Endothelial cell (in vitro differentiated cells): ENCODE data around the gene CNOT3. TPM values are rescaled to one million over a fixed set of nuclear protein-coding genes. Genes with fewer than 3 reads are reported as not detected.

ENCODE experiments used
- DNase-seq: peaks from one replicate; pipeline ENCODE4 v3.0.0; 2021; ENCODE audit warnings: low spot score
- H3K27ac Mint-ChIP-seq: one replicate; pipeline ENCODE4 v1.8.0; 2021; ENCODE audit warnings: mixed read lengths, inconsistent platforms; ENCODE audit not compliant: unreplicated experiment
- H3K27me3 Mint-ChIP-seq: one replicate; pipeline ENCODE4 v1.8.0; 2021; ENCODE audit warnings: mild to moderate bottlenecking, moderate library complexity, mixed read lengths, inconsistent platforms; ENCODE audit not compliant: unreplicated experiment
- H3K36me3 Mint-ChIP-seq: one replicate; pipeline ENCODE4 v1.8.0; 2021; ENCODE audit warnings: mild to moderate bottlenecking, low read depth, mixed read lengths, inconsistent platforms; ENCODE audit not compliant: unreplicated experiment
- H3K4me1 Mint-ChIP-seq: one replicate; pipeline ENCODE4 v1.8.0; 2021; ENCODE audit warnings: mild to moderate bottlenecking, mixed read lengths, inconsistent platforms; ENCODE audit not compliant: unreplicated experiment
- H3K4me3 Mint-ChIP-seq: one replicate; pipeline ENCODE4 v1.8.0; 2021; ENCODE audit warnings: mild to moderate bottlenecking, mixed read lengths, inconsistent platforms; ENCODE audit not compliant: unreplicated experiment
- H3K9me3 Mint-ChIP-seq: one replicate; pipeline ENCODE4 v1.8.0; 2021; ENCODE audit warnings: mixed read lengths, inconsistent platforms; ENCODE audit not compliant: unreplicated experiment
- CTCF ChIP-seq: fragments of 200-600 bp; sonication (generic); IDR thresholded peaks from one replicate; pipeline ENCODE4 v1.5.0; 2021; ENCODE audit warnings: antibody characterized with exemption; ENCODE audit not compliant: unreplicated experiment
- total RNA-seq: library from RNA; stranded (reverse); fragmentation: NEBNext Ultra II Directional; extraction: Animal tissue kit (Norgen Biotek cat#: 25700); gene quantifications from one replicate; pipeline ENCODE4 v1.2.1, GENCODE V29; 2021; ENCODE audit not compliant: unreplicated experiment

The CNOT3 gene
- total RNA-seq, 1 donor from 2014 or later, result 62.2 TPM

DNA sequence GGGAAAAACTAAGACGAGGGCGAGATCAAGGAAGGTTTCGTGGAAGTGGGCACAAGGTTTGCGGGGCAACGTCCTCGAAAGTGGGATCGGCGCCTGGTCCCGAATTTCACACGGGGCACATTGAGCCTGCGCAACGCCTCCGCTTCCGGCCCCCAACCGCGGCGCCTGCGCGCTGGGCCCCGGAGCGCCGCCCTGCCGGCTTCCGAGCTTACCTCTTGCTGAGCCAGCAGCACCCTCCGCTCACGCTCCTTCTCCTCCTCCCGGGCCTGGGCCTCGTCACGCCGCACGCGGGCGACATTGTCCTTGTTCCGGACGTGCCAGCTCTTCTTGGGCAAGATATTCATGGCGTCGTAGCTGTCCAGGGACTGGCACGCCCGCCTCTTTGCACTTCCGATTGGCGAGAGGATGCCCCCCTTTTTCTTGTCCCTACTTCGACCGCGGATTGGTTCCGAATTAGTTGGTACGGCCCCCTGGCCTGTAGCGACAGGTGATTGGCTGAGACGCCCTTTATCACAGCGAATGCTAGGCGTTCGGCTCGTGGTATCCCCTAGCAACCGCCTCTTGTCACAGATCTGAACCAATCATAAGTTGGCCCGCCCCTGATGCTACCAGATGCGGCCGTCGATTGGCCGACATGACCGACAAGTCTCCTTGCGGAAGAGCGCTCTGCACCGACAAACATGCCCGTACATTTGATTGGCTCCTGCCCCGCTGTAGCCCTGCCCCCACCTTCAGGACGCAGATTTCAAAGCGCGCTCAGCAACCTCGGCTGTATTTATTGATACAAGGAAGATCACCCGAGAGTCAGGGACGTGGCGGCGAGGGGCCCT is 22.0 kb downstream of the CNOT3 start, which contains the start of gene LENG1:
Gene LENG1 (minus strand): TSS at position 370 of the 830 bp plus-strand sequence. CDS start 26 bp downstream, at position 344.
- peaks cover 20% of the 10 kb centered on the region for H3K36me3 Mint-ChIP-seq
- no peaks in the 10 kb centered on the region for H3K9me3 Mint-ChIP-seq
- H3K27ac Mint-ChIP-seq, result peak within 1 kb of the TSS; percentile 98

GRCh38 chr19:54160182-54160811 is 22.7 kb downstream of the CNOT3 start:
- TF ChIP-seq CTCF, result no peak
- Mint-ChIP-seq H3K36me3 (peaks cover 21% of the 10 kb centered on the region), H3K9me3 (no peaks in the 10 kb centered on the region), H3K4me1 (peaks cover 15% of the 10 kb centered on the region), H3K27me3 (peaks cover 27% of the 10 kb centered on the region), H3K4me3 (peak overlapping the region; percentile 99), H3K27ac (peak overlapping the region; percentile 98)
- DNase-seq, result no peak

More for the DNA sequence above, 22.0 kb downstream of the CNOT3 start, which contains the start of gene LENG1:
- H3K4me3 Mint-ChIP-seq, result peak within 1 kb of the TSS; percentile 99
- peaks cover 17% of the 10 kb centered on the region for H3K4me1 Mint-ChIP-seq
- H3K27me3 Mint-ChIP-seq, result peaks cover 26% of the 10 kb centered on the region
- TF ChIP-seq CTCF, result no peak
- peak; percentile 94 for DNase-seq

DNA sequence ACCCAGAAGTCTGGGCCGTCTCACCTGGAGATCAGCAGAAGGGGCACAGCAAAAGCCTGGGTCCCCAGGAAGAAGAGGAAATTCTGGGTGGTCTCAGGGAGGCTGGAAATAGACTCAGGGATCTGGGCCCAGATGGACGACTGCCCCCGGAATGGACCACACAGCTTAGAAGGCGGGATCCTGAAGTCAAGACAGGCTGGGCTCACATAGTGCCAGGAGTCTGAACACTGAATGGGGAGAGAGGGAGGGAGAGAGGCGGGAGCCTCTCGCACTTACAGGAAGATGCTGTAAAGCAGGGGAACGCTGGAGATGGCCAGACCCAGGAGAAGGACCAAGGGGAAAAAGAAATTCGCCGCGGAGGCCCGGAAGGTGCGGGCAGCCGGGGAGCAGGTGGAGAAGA is 23.3 kb downstream of the CNOT3 start:
- H3K4me1 Mint-ChIP-seq, result peaks cover 15% of the 10 kb centered on the region
- no peak for DNase-seq

GRCh38 chr19:54162241-54162805 is 24.8 kb downstream of the CNOT3 start:
- Mint-ChIP-seq H3K36me3 (peaks cover 16% of the 10 kb centered on the region), H3K4me3 (peak overlapping the region; percentile 91), H3K9me3 (no peaks in the 10 kb centered on the region), H3K4me1 (peaks cover 15% of the 10 kb centered on the region), H3K27ac (no peak overlapping the region), H3K27me3 (peaks cover 33% of the 10 kb centered on the region)
- TF ChIP-seq CTCF, result no peak
- peak; percentile 76 for DNase-seq

More for the DNA sequence above, 23.3 kb downstream of the CNOT3 start:
- H3K27me3 Mint-ChIP-seq, result peaks cover 33% of the 10 kb centered on the region
- H3K9me3 Mint-ChIP-seq, result no peaks in the 10 kb centered on the region
- no peak for TF ChIP-seq CTCF
- H3K27ac Mint-ChIP-seq, result peak overlapping the region; percentile 98
- H3K36me3 Mint-ChIP-seq, result peaks cover 26% of the 10 kb centered on the region
- H3K4me3 Mint-ChIP-seq, result peak overlapping the region; percentile 99
